GM23338 (cell line): ENCODE results near the gene C10orf90. TPM values are rescaled to one million over a fixed set of nuclear protein-coding genes. Genes with fewer than 3 reads are reported as not detected.
"Not testable (repeated sequence)": the region's sequence is repeated elsewhere in the genome, so short reads cannot be mapped to it uniquely, and the experiment has no call there.

Experiments
- ATAC-seq: fragments of 200-7000 bp; cut with Tn5 transposase; 3 replicates; pipeline ENCODE4 v1.9.1; 2020
- DNase-seq: peaks from one replicate; pipeline ENCODE4 v3.0.0-alpha.2; 2015; ENCODE audit warnings: low spot score
- H2AFZ ChIP-seq: fragments of 200-600 bp; sonication (generic); 2 replicates; pipeline ENCODE4 v1.8.0; 2016; ENCODE audit warnings: antibody characterized with exemption, mild to moderate bottlenecking, moderate library complexity
- H3F3A ChIP-seq: fragments of 200-600 bp; sonication (generic); replicated peaks from 2 replicates; pipeline ENCODE4 v1.8.0; 2017; ENCODE audit warnings: antibody characterized with exemption, mixed run types, low read depth
- H3K27ac ChIP-seq: fragments of 200-600 bp; sonication (generic); 2 replicates; pipeline ENCODE4 v1.6.1; 2016; ENCODE audit warnings: low read depth
- H3K27me3 ChIP-seq: fragments of 200-600 bp; sonication (generic); 2 replicates; pipeline ENCODE4 v1.8.0; 2016; ENCODE audit warnings: mild to moderate bottlenecking, mixed run types, moderate library complexity; ENCODE audit not compliant: insufficient read depth
- H3K36me3 ChIP-seq: fragments of 200-600 bp; sonication (generic); 2 replicates; pipeline ENCODE4 v1.8.0; 2016; ENCODE audit warnings: mild to moderate bottlenecking; ENCODE audit not compliant: insufficient read depth
- H3K4me1 ChIP-seq: fragments of 200-600 bp; sonication (generic); 2 replicates; pipeline ENCODE4 v1.8.0; 2016; ENCODE audit warnings: mild to moderate bottlenecking, moderate library complexity; ENCODE audit not compliant: insufficient read depth
- H3K4me2 ChIP-seq: fragments of 200-600 bp; sonication (generic); 2 replicates; pipeline ENCODE4 v1.7.1; 2017; ENCODE audit warnings: mixed run types
- H3K4me3 ChIP-seq: fragments of 200-600 bp; sonication (generic); 2 replicates; pipeline ENCODE4 v1.6.1; 2016; ENCODE audit warnings: mixed run types
- H3K79me2 ChIP-seq: fragments of 200-600 bp; sonication (generic); replicated peaks from 2 replicates; pipeline ENCODE4 v1.8.0; 2017; ENCODE audit warnings: mild to moderate bottlenecking; ENCODE audit not compliant: insufficient read depth
- H3K9me2 ChIP-seq: fragments of 200-600 bp; sonication (generic); 2 replicates; pipeline ENCODE4 v1.8.0; 2017; ENCODE audit not compliant: insufficient read depth
- H4K20me1 ChIP-seq: fragments of 200-600 bp; sonication (generic); replicated peaks from 2 replicates; pipeline ENCODE4 v1.8.0; 2017; ENCODE audit warnings: mild to moderate bottlenecking; ENCODE audit not compliant: insufficient read depth
- H3K27ac Mint-ChIP-seq: 2 replicates; pipeline ENCODE4 v1.8.0; 2020; ENCODE audit warnings: inconsistent platforms, mild to moderate bottlenecking, moderate library complexity, mixed read lengths
- H3K27me3 Mint-ChIP-seq: 3 replicates; pipeline ENCODE4 v1.8.0; 2022; ENCODE audit warnings: low read depth, mild to moderate bottlenecking, moderate library complexity, mixed read lengths, inconsistent platforms; ENCODE audit not compliant: insufficient read depth, poor library complexity
- H3K36me3 Mint-ChIP-seq: 3 replicates; pipeline ENCODE4 v1.8.0; 2021; ENCODE audit warnings: low read depth, mild to moderate bottlenecking, inconsistent platforms, moderate library complexity, mixed read lengths
- H3K4me1 Mint-ChIP-seq: 3 replicates; pipeline ENCODE4 v1.8.0; 2020; ENCODE audit warnings: mild to moderate bottlenecking, inconsistent platforms, mixed read lengths
- H3K4me3 Mint-ChIP-seq: 3 replicates; pipeline ENCODE4 v1.8.0; 2021; ENCODE audit warnings: moderate library complexity, mild to moderate bottlenecking, inconsistent platforms, mixed read lengths
- H3K9me3 Mint-ChIP-seq: 3 replicates; pipeline ENCODE4 v1.8.0; 2020; ENCODE audit warnings: moderate library complexity, mild to moderate bottlenecking, inconsistent platforms, mixed read lengths
- CREB1 ChIP-seq: fragments of 250-450 bp; sonication (Bioruptor Pico); IDR thresholded peaks from 2 replicates; pipeline ENCODE4 v1.5.0; 2020; ENCODE audit warnings: low read depth, mild to moderate bottlenecking, moderate library complexity
- CTCF ChIP-seq, 2 experiments: fragments of 200-600 bp in 1 of 2; sonication (generic) in 1 of 2; conservative IDR thresholded peaks; 2 replicates each; pipeline versions ENCODE4 v1.5.1 to v1.6.1; 2016 to 2017; ENCODE audit warnings: antibody characterized with exemption in 2 of 2, low read depth in 2 of 2, mild to moderate bottlenecking in 2 of 2, moderate library complexity in 1 of 2
- JUNB ChIP-seq: IDR thresholded peaks from one replicate; pipeline ENCODE4 v1.6.1; 2016; ENCODE audit warnings: antibody characterized with exemption; ENCODE audit not compliant: unreplicated experiment
- POLR2AphosphoS5 ChIP-seq: IDR thresholded peaks from 2 replicates; pipeline ENCODE4 v1.6.1; 2016; ENCODE audit warnings: antibody characterized with exemption, low read depth
- ZNF114 ChIP-seq: fragments of 250-450 bp; sonication (Bioruptor Pico); IDR thresholded peaks from 2 replicates; pipeline ENCODE4 v1.5.0; 2020; ENCODE audit warnings: mild to moderate bottlenecking, moderate library complexity
- ZNF331 ChIP-seq: fragments of 250-450 bp; sonication (Bioruptor Pico); IDR thresholded peaks from 2 replicates; pipeline ENCODE4 v1.5.0; 2020; ENCODE audit warnings: low read depth, mild to moderate bottlenecking, moderate library complexity
- ZNF462 ChIP-seq: fragments of 250-450 bp; sonication (Bioruptor Pico); IDR thresholded peaks from 2 replicates; pipeline ENCODE4 v1.5.0; 2020; ENCODE audit warnings: mild to moderate bottlenecking, moderate library complexity
- polyA plus RNA-seq: library from polyadenylated mRNA; unstranded; fragments of >200 nt; fragmentation: Nextera tagmentation; extraction: Ambion mirVana; gene quantifications from 2 replicates; pipeline ENCODE4 v1.2.1, GENCODE V29; 2016
- total RNA-seq: library from RNA; depleted of rRNA; stranded (reverse); fragments of >200 nt; shearing (Covaris generic); gene quantifications from 2 replicates; pipeline ENCODE4 v1.2.3, GENCODE V29; 2014

The C10orf90 gene
- total and polyA plus RNA-seq, 2 experiments from 2014 or later: 0.76 to 0.97 TPM

DNA sequence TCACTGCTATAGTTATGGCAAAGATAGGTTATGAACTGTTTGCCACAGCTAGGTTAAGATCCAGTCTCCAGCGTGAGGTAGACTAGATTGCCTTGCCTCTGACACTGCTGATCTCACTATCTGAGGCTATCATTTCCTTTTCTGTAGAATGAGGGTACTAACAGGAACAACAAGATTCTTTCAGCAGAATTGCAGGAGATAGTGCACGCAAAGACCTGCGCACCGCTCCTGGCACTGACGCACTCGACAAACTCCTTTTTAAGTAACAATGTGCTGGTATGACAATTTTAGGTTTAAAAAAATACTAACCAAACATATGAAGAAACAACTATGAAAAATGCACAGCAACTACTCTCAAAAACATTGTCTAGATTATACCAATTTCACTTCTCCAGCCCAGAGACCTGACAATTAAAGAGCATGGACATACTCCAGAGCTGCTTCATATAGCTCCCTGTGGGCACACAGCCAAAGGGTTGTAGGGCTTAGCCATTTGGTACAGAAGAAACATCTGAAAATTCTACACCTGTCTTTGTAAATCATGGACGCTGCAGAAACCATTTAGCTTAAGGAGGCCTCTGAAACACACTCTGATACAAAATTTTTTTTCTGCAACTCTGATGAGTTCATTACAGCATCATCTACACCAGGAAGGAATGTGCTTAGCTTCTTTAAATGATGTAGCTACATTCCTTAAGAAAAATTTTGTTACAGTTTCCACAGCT lies 290.0 kb downstream of the C10orf90 start:
- no peaks in the 10 kb centered on the region for H3F3A ChIP-seq
- no peak for TF ChIP-seq ZNF114 (CRISPR knock-in tag)
- no peak for TF ChIP-seq POLR2AphosphoS5
- H2AFZ ChIP-seq: no peak overlapping the region
- H3K4me3 Mint-ChIP-seq: no peak overlapping the region
- H3K27me3 ChIP-seq: 0 out of 2 replicates have a peak, but pooled peaks cover under 1% of the 10 kb centered on the region
- no peaks in the 10 kb centered on the region for H3K36me3 ChIP-seq
- peaks cover 10% of the 10 kb centered on the region; the same call in 2 of the 3 replicates for H3K9me3 Mint-ChIP-seq
- ATAC-seq (no peak), DNase-seq (no peak)
- H3K9me2 ChIP-seq: no peaks in the 10 kb centered on the region
- no peak overlapping the region for H3K27ac ChIP-seq
- no peaks in the 10 kb centered on the region for H3K4me1 Mint-ChIP-seq
- no peaks in the 10 kb centered on the region for H3K27me3 Mint-ChIP-seq
- H3K27ac Mint-ChIP-seq: no peak overlapping the region
- H3K4me3 ChIP-seq: no peak overlapping the region
- peaks cover 3% of the 10 kb centered on the region; the same call in 1 of the 2 replicates for H3K4me1 ChIP-seq
- no peak overlapping the region for H3K4me2 ChIP-seq
- no peaks in the 10 kb centered on the region for H3K79me2 ChIP-seq
- peaks cover 10% of the 10 kb centered on the region for H3K36me3 Mint-ChIP-seq
- H4K20me1 ChIP-seq: no peaks in the 10 kb centered on the region

GRCh38 chr10:126379166-126379565 lies 291.3 kb downstream of the C10orf90 start:
- Mint-ChIP-seq H3K9me3 (peaks cover 22% of the 10 kb centered on the region), H3K36me3 (peaks cover 22% of the 10 kb centered on the region)
- H3K4me1 ChIP-seq, H3K4me3 Mint-ChIP-seq, H3K9me2 ChIP-seq, H3K36me3 ChIP-seq, H2AFZ ChIP-seq, H3K27ac Mint-ChIP-seq, H3F3A ChIP-seq, ATAC-seq, H3K27me3 Mint-ChIP-seq, H3K79me2 ChIP-seq, H3K4me3 ChIP-seq, H3K4me1 Mint-ChIP-seq, H3K27ac ChIP-seq, H3K27me3 ChIP-seq, H3K4me2 ChIP-seq, H4K20me1 ChIP-seq, DNase-seq: not testable (repeated sequence)

DNA sequence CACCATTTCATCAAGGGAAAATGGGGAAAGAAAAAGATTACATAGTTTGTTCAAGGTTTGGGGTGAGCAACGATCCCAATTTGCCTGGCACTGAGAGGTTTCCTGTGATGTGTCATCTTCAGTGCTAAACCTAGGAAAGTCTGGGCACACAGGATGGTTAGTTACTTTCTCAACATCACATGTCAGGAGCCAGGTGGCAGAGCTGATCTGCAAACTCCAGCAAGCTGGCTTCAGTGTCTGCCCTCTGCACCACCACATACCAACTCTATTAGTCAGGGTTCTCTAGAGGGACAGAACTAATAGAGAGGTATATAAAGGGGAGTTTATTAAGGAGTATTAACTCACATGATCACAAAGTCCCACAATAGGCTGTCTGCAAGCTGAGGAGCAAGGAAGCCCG lies 293.5 kb downstream of the C10orf90 start:
- H3K79me2 ChIP-seq: no peaks in the 10 kb centered on the region
- TF ChIP-seq CTCF (conservative IDR thresholded peaks at IDR 0.05; ENCODE audit: low read depth in 2 of 2): no peak
- TF ChIP-seq ZNF331: no peak
- no peak for TF ChIP-seq ZNF462
- no peak for TF ChIP-seq JUNB
- no peak for TF ChIP-seq CREB1 (CRISPR knock-in tag)

More for the DNA sequence above, 293.5 kb downstream of the C10orf90 start:
- H3K4me3 ChIP-seq: no peak overlapping the region
- H3K27ac Mint-ChIP-seq: no peak overlapping the region
- no peak overlapping the region for H3K4me2 ChIP-seq
- ATAC-seq (no peak), DNase-seq (no peak)
- no peak overlapping the region for H3K4me3 Mint-ChIP-seq
- no peaks in the 10 kb centered on the region for H3K4me1 ChIP-seq
- H3K36me3 ChIP-seq: peaks cover 6% of the 10 kb centered on the region; the same call in 1 of the 2 replicates
- H3K27ac ChIP-seq: no peak overlapping the region
- H2AFZ ChIP-seq: no peak overlapping the region
- H3K27me3 ChIP-seq: no peaks in the 10 kb centered on the region
- peaks cover 24% of the 10 kb centered on the region for H3K36me3 Mint-ChIP-seq
- H4K20me1 ChIP-seq: no peaks in the 10 kb centered on the region
- no peaks in the 10 kb centered on the region for H3K4me1 Mint-ChIP-seq
- H3K9me2 ChIP-seq: no peaks in the 10 kb centered on the region; the same call in 1 of the 2 replicates
- peaks cover 2% of the 10 kb centered on the region for H3K27me3 Mint-ChIP-seq
- no peaks in the 10 kb centered on the region for H3F3A ChIP-seq
- H3K9me3 Mint-ChIP-seq: peaks cover 28% of the 10 kb centered on the region
